ENCODE data around the gene TRPC4AP.

DNA sequence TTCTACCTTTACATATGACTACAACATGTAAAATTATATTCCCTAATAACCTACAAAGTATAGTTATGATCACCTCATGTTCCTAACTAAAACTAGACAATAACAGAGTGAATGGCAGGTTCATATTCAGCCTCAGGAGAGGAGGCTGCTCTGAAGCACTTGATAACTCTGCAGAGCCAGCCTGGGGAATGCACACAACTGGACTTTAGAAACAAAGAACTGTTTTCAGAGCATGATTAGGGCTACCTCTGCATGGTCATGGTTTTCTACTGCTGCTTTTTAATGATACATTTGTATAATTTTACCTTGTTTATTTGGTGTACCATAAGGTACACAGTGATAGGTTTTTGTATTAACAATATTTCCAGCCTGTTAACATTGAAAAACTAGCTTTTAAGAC lies 50.3 kb downstream of the TRPC4AP start:
- TF ChIP-seq, protein P1, sequence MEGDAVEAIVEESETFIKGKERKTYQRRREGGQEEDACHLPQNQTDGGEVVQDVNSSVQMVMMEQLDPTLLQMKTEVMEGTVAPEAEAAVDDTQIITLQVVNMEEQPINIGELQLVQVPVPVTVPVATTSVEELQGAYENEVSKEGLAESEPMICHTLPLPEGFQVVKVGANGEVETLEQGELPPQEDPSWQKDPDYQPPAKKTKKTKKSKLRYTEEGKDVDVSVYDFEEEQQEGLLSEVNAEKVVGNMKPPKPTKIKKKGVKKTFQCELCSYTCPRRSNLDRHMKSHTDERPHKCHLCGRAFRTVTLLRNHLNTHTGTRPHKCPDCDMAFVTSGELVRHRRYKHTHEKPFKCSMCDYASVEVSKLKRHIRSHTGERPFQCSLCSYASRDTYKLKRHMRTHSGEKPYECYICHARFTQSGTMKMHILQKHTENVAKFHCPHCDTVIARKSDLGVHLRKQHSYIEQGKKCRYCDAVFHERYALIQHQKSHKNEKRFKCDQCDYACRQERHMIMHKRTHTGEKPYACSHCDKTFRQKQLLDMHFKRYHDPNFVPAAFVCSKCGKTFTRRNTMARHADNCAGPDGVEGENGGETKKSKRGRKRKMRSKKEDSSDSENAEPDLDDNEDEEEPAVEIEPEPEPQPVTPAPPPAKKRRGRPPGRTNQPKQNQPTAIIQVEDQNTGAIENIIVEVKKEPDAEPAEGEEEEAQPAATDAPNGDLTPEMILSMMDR (IDR thresholded peaks at IDR 0.05): no peak
- TF ChIP-seq POLR2A (IDR thresholded peaks at IDR 0.05): no peak

All from prostate gland (tissue), 2 donors.